GM12878 (cell line): Measurements from ENCODE around the gene RNF130. TPM values are rescaled to one million over a fixed set of nuclear protein-coding genes. Genes with fewer than 3 reads are reported as not detected.

Experiments used
- ATAC-seq: fragments of 200-7000 bp; cut with Tn5 transposase; 3 replicates; pipeline ENCODE4 v1.9.1; 2020; ENCODE audit warnings: mild to moderate bottlenecking, moderate library complexity
- BruUV-seq: library from RNA; stranded (reverse); fragments of 400-500 nt; replicated peaks from 2 replicates; lab custom pipeline; 2021; lab: Mats Ljungman, UMichigan
- CTCF ChIA-PET: fragments of 300-600 bp; sonication (Branson Sonifier 250); formaldehyde crosslinking; extraction: SDS; loops from one replicate; lab custom pipeline; 2021; ENCODE audit warnings: inconsistent platforms; lab: Yijun Ruan, JAX
- POLR2A ChIA-PET: fragments of 350-600 bp; formaldehyde crosslinking; extraction: SDS; loops from one replicate; lab custom pipeline; 2021; ENCODE audit warnings: inconsistent platforms; lab: Charles Lee
- RAD21 ChIA-PET: fragments of 300-600 bp; sonication (Branson Sonifier 250); formaldehyde crosslinking; loops from one replicate; lab custom pipeline; 2023; ENCODE audit warnings: antibody characterized with exemption; ENCODE audit not compliant: unreplicated experiment; lab: Charles Lee
- SMC1A ChIA-PET: fragments of 300-600 bp; sonication (Branson Sonifier 250); formaldehyde crosslinking; loops from one replicate; lab custom pipeline; 2023; ENCODE audit not compliant: unreplicated experiment, uncharacterized antibody; lab: Charles Lee
- DNase-seq: peaks from one replicate; pipeline ENCODE4 v3.0.0-alpha.2; 2011; ENCODE audit warnings: low read depth, low spot score
- FAIRE-seq: peaks from 3 replicates; lab custom pipeline; 2011; peaks lifted over from hg19 to GRCh38; lab: Jason Lieb, UNC
- H2AFZ ChIP-seq: 2 replicates; pipeline ENCODE4 v1.6.0; 2011; ENCODE audit warnings: low read depth, low read length, control low read depth; ENCODE audit not compliant: control insufficient read depth
- H3K27ac ChIP-seq: 2 replicates; pipeline ENCODE4 v1.5.1; 2011; ENCODE audit warnings: control low read depth; ENCODE audit not compliant: control insufficient read depth, insufficient read depth
- H3K27me3 ChIP-seq, 2 experiments: replicated peaks in 1 of 2; 2 replicates each; pipeline versions ENCODE4 v1.6.0 to v1.6.1; 2011; ENCODE audit warnings: low read length in 1 of 2; ENCODE audit not compliant: control insufficient read depth in 2 of 2, insufficient read depth in 2 of 2
- H3K36me3 ChIP-seq, 2 experiments: 2 replicates each; pipeline ENCODE4 v1.5.1; 2011; ENCODE audit warnings: low read length in 1 of 2; ENCODE audit not compliant: control insufficient read depth in 2 of 2, insufficient read depth in 2 of 2
- H3K4me1 ChIP-seq: 2 replicates; pipeline ENCODE4 v1.6.1; 2011; ENCODE audit warnings: mild to moderate bottlenecking, low read length, moderate library complexity, mixed read lengths; ENCODE audit not compliant: control insufficient read depth, insufficient read depth
- H3K4me2 ChIP-seq: 2 replicates; pipeline ENCODE4 v1.6.0; 2011; ENCODE audit warnings: control low read depth; ENCODE audit not compliant: control insufficient read depth, insufficient read depth
- H3K4me3 ChIP-seq: fragments of 200-600 bp; sonication (generic); 2 replicates; pipeline ENCODE4 v1.5.1; 2016
- H3K79me2 ChIP-seq: 2 replicates; pipeline ENCODE4 v1.6.0; 2011; ENCODE audit warnings: low read length; ENCODE audit not compliant: control insufficient read depth, insufficient read depth
- H3K9ac ChIP-seq: 2 replicates; pipeline ENCODE4 v1.8.0; 2011; ENCODE audit warnings: low read length, control low read depth, mixed read lengths; ENCODE audit not compliant: control insufficient read depth, insufficient read depth
- H3K9me3 ChIP-seq: replicated peaks from 3 replicates; pipeline ENCODE4 v1.5.1; 2011; ENCODE audit warnings: mild to moderate bottlenecking, low read length; ENCODE audit not compliant: control insufficient read depth, insufficient read depth
- H4K20me1 ChIP-seq: 2 replicates; pipeline ENCODE4 v1.6.0; 2011; ENCODE audit not compliant: control insufficient read depth, insufficient read depth
- BACH1 ChIP-seq: fragments of 450-650 bp; IDR thresholded peaks from 2 replicates; pipeline ENCODE4 v1.6.1; 2017; ENCODE audit warnings: mild to moderate bottlenecking, borderline replicate concordance
- FOXM1 ChIP-seq: IDR thresholded peaks from 2 replicates; pipeline ENCODE4 v1.6.1; 2012; ENCODE audit warnings: low read depth, mild to moderate bottlenecking, inconsistent platforms, low read length, moderate library complexity
- IRF5 ChIP-seq: fragments of 450-650 bp; IDR thresholded peaks from 2 replicates; pipeline ENCODE4 v1.6.1; 2017; ENCODE audit warnings: borderline replicate concordance
- KDM1A ChIP-seq: fragments of 200-600 bp; sonication (generic); IDR thresholded peaks from 2 replicates; pipeline ENCODE4 v1.6.1; 2016; ENCODE audit warnings: borderline replicate concordance
- MYC ChIP-seq: IDR thresholded peaks from 2 replicates; pipeline ENCODE4 v1.6.1; 2011; ENCODE audit warnings: mild to moderate bottlenecking, low read length, moderate library complexity, inconsistent platforms; ENCODE audit not compliant: insufficient read depth, insufficient replicate concordance, insufficient read length, severe bottlenecking
- NFXL1 ChIP-seq: fragments of 450-650 bp; IDR thresholded peaks from 2 replicates; pipeline ENCODE4 v1.6.1; 2017; ENCODE audit warnings: antibody characterized with exemption, mild to moderate bottlenecking, borderline replicate concordance
- NR2F1 ChIP-seq: fragments of 450-650 bp; conservative IDR thresholded peaks from 2 replicates; pipeline ENCODE4 v1.6.1; 2017; ENCODE audit warnings: mild to moderate bottlenecking
- TBL1XR1 ChIP-seq: IDR thresholded peaks from 2 replicates; pipeline ENCODE4 v1.6.1; 2012; ENCODE audit warnings: low read depth, low read length, improper control_type of control experiment
- ZBED1 ChIP-seq: IDR thresholded peaks from 2 replicates; pipeline ENCODE4 v1.6.1; 2016; ENCODE audit warnings: borderline replicate concordance
- ZNF24 ChIP-seq: fragments of 450-650 bp; IDR thresholded peaks from 2 replicates; pipeline ENCODE4 v1.6.1; 2017; ENCODE audit warnings: antibody characterized with exemption, mild to moderate bottlenecking
- ZNF384 ChIP-seq: IDR thresholded peaks from 2 replicates; pipeline ENCODE4 v1.6.1; 2012; ENCODE audit warnings: low read depth, mild to moderate bottlenecking, low read length, improper control_type of control experiment, borderline replicate concordance
- WGBS: methylation state at CpG from one replicate; pipeline ENCODE4 v1.1.6; 2016; ENCODE audit warnings: low lambda C conversion rate; ENCODE audit not compliant: insufficient replicate concordance, insufficient coverage; ENCODE audit errors: missing lambda C conversion rate; 5-methylcytosine and 5-hydroxymethylcytosine counted together
- in situ Hi-C: fragments of 300-500 bp; cut with MboI; formaldehyde crosslinking; loops from 9 replicates; pipeline ENCODE4 v1.14.3; 2018; ENCODE audit warnings: mixed read lengths
- intact Hi-C: fragments of 100-400 bp; cut with micrococcal nuclease; formaldehyde crosslinking; loops from one replicate; pipeline ENCODE4 v1.14.2; 2022; ENCODE audit not compliant: unreplicated experiment
- polyA plus RNA-seq, 11 experiments: library from polyadenylated mRNA; depleted of rRNA in 4 of 11; unstranded in 6 of 11; stranded (reverse) in 5 of 11; fragments of >200 nt; fragmentation: Nextera tagmentation in 4 of 11; fragmentation: Illumina TruSeq in 1 of 11; extraction: Ambion mirVana in 4 of 11; extraction: Trizol in 1 of 11; gene quantifications; 1 replicate in 1 of 11; 2 replicates in 10 of 11; pipeline versions ENCODE4 v1.2.1 to v1.2.3, GENCODE V29; 2011 to 2016; ENCODE audit warnings: inconsistent platforms in 2 of 11, missing spikeins in 2 of 11, low read depth in 1 of 11
- total RNA-seq, 4 experiments: library from RNA; depleted of rRNA in 3 of 4; stranded (reverse); fragments of >200 nt in 3 of 4; fragmentation: Illumina TruSeq in 1 of 4; extraction: Trizol in 1 of 4; gene quantifications; 2 replicates each; pipeline versions ENCODE4 v1.2.1 to v1.2.3, GENCODE V29; 2013 to 2021
- TF ChIP-seq, protein P1 (sequence below): fragments of 450-650 bp; IDR thresholded peaks from 2 replicates; pipeline ENCODE4 v1.6.1; 2017; ENCODE audit warnings: low read depth, mild to moderate bottlenecking, moderate library complexity
- TF ChIP-seq, protein P2 (sequence below): fragments of 450-650 bp; formaldehyde crosslinking; IDR thresholded peaks from 2 replicates; pipeline ENCODE4 v1.4.0; 2020; ENCODE audit warnings: mild to moderate bottlenecking, moderate library complexity

Gene RNF130
- total and polyA plus RNA-seq, 10 of the 15 experiments (the other 5 are each of a cell fraction or from before 2014, with no cell fraction given): 0.04 to 0.36 (median 0.11) TPM; not detected in 1

- peaks cover 12% of the 10 kb centered on the region for H3K4me1 ChIP-seq
- H3K9me3 ChIP-seq: no peaks in the 10 kb centered on the region
- intact Hi-C loops (loop anchor here (2.0 to 5.0 kb wide), 2 partner anchors 48 to 99 kb away; partner anchors contain the start of genes MGAT4B and MRNIP), in situ Hi-C loops (no loop called here)
- RAD21 ChIA-PET: interaction anchor here (1.0 to 1.1 kb wide), 3 partner anchors 101 to 174 kb away, joined by 4 to 6 read pairs (median 6); partner anchors contain the start of gene MAML1
- SMC1A ChIA-PET: interaction anchor here (0.6 to 2.4 kb wide), 8 partner anchors 45 to 152 kb away, joined by 3 to 9 read pairs (median 3); partner anchors contain the start of gene MRNIP
- no peak overlapping the region for H2AFZ ChIP-seq
- DNase-seq (no peak), FAIRE-seq (no peak), ATAC-seq (no peak)
- BruUV-seq: no TSS peak
- peaks cover 18% of the 10 kb centered on the region for H3K79me2 ChIP-seq
- no peaks in the 10 kb centered on the region for H4K20me1 ChIP-seq
- H3K4me2 ChIP-seq: peak overlapping the region; percentile 88
- peaks cover 4 to 8% of the 10 kb centered on the region in 2 experiments; a peak in 3 of 4 replicates for H3K36me3 ChIP-seq
- H3K9ac ChIP-seq: peak overlapping the region; percentile 75
- H3K27ac ChIP-seq: no peak overlapping the region
- peak overlapping the region; percentile 94 for H3K4me3 ChIP-seq
- WGBS: 96% methylated on average over 23 of the region's 24 CpGs
- CTCF ChIA-PET: interaction anchor here (0.7 to 2.6 kb wide), 10 partner anchors 10 to 227 kb away, joined by 3 to 19 read pairs (median 4); partner anchors contain the start of gene SQSTM1
- POLR2A ChIA-PET: interaction anchor here (0.8 kb wide), 1 partner anchor 139 kb away, joined by 3 read pairs; no protein-coding TSS in a partner anchor
- H3K27me3 ChIP-seq: no peaks in the 10 kb centered on the region
- TF ChIP-seq, protein P1, sequence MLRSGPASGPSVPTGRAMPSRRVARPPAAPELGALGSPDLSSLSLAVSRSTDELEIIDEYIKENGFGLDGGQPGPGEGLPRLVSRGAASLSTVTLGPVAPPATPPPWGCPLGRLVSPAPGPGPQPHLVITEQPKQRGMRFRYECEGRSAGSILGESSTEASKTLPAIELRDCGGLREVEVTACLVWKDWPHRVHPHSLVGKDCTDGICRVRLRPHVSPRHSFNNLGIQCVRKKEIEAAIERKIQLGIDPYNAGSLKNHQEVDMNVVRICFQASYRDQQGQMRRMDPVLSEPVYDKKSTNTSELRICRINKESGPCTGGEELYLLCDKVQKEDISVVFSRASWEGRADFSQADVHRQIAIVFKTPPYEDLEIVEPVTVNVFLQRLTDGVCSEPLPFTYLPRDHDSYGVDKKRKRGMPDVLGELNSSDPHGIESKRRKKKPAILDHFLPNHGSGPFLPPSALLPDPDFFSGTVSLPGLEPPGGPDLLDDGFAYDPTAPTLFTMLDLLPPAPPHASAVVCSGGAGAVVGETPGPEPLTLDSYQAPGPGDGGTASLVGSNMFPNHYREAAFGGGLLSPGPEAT: no peak
- TF ChIP-seq ZNF384: no peak
- no peak for TF ChIP-seq NFXL1
- TF ChIP-seq KDM1A: no peak
- TF ChIP-seq TBL1XR1: no peak
- no peak for TF ChIP-seq ZNF24
- no peak for TF ChIP-seq BACH1
- TF ChIP-seq FOXM1: no peak
- TF ChIP-seq MYC: no peak
- no peak for TF ChIP-seq NR2F1
- no peak for TF ChIP-seq ZBED1
- no peak for TF ChIP-seq IRF5
- TF ChIP-seq, protein P2, sequence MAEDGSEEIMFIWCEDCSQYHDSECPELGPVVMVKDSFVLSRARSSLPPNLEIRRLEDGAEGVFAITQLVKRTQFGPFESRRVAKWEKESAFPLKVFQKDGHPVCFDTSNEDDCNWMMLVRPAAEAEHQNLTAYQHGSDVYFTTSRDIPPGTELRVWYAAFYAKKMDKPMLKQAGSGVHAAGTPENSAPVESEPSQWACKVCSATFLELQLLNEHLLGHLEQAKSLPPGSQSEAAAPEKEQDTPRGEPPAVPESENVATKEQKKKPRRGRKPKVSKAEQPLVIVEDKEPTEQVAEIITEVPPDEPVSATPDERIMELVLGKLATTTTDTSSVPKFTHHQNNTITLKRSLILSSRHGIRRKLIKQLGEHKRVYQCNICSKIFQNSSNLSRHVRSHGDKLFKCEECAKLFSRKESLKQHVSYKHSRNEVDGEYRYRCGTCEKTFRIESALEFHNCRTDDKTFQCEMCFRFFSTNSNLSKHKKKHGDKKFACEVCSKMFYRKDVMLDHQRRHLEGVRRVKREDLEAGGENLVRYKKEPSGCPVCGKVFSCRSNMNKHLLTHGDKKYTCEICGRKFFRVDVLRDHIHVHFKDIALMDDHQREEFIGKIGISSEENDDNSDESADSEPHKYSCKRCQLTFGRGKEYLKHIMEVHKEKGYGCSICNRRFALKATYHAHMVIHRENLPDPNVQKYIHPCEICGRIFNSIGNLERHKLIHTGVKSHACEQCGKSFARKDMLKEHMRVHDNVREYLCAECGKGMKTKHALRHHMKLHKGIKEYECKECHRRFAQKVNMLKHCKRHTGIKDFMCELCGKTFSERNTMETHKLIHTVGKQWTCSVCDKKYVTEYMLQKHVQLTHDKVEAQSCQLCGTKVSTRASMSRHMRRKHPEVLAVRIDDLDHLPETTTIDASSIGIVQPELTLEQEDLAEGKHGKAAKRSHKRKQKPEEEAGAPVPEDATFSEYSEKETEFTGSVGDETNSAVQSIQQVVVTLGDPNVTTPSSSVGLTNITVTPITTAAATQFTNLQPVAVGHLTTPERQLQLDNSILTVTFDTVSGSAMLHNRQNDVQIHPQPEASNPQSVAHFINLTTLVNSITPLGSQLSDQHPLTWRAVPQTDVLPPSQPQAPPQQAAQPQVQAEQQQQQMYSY (CRISPR knock-in tag): no peak
These were observed 165.2 kb downstream of the RNF130 start for GRCh38 chr5:179906294-179906794.
